HepG2 (cell line): ENCODE data around the gene TMEM120A. TPM values are rescaled to one million over a fixed set of nuclear protein-coding genes. Genes with fewer than 3 reads are reported as not detected.

Source experiments
- DZIP1 ChIP-seq: sonication (generic); formaldehyde crosslinking; IDR thresholded peaks from 2 replicates; pipeline ENCODE4 v1.5.0; 2020; ENCODE audit warnings: mild to moderate bottlenecking, missing genetic modification reagents
- FOXP4 ChIP-seq: sonication (generic); formaldehyde crosslinking; IDR thresholded peaks from 2 replicates; pipeline ENCODE4 v1.4.0; 2020; ENCODE audit warnings: missing genetic modification reagents
- GPBP1L1 ChIP-seq: sonication (generic); formaldehyde crosslinking; IDR thresholded peaks from 2 replicates; pipeline ENCODE4 v1.5.0; 2020; ENCODE audit warnings: mild to moderate bottlenecking, missing genetic modification reagents
- HNF4G ChIP-seq, 2 experiments: sonication (generic) in 1 of 2; formaldehyde crosslinking in 1 of 2; IDR thresholded peaks; 2 replicates each; pipeline versions ENCODE4 v1.4.0 to v1.6.1; 2011 to 2020; ENCODE audit warnings: borderline replicate concordance in 2 of 2, low read depth in 2 of 2, mild to moderate bottlenecking in 2 of 2, low read length in 1 of 2, missing genetic modification reagents in 1 of 2, moderate library complexity in 1 of 2
- LBX2 ChIP-seq: sonication (generic); formaldehyde crosslinking; IDR thresholded peaks from 2 replicates; pipeline ENCODE4 v1.5.0; 2020; ENCODE audit warnings: missing genetic modification reagents, mild to moderate bottlenecking, borderline replicate concordance
- NR3C1 ChIP-seq: sonication (generic); formaldehyde crosslinking; IDR thresholded peaks from 2 replicates; pipeline ENCODE4 v1.4.0; 2020; ENCODE audit warnings: missing genetic modification reagents
- RXRB ChIP-seq: IDR thresholded peaks from 2 replicates; pipeline ENCODE4 v1.6.1; 2016; ENCODE audit warnings: borderline replicate concordance, missing genetic modification reagents, missing compliant biosample characterization
- SP2 ChIP-seq: sonication (generic); formaldehyde crosslinking; IDR thresholded peaks from 2 replicates; pipeline ENCODE4 v1.5.1; 2020; ENCODE audit warnings: mild to moderate bottlenecking, missing genetic modification reagents
- ZFP36 ChIP-seq: fragments of 150-350 bp; IDR thresholded peaks from 2 replicates; pipeline ENCODE4 v1.6.1; 2018; ENCODE audit warnings: borderline replicate concordance, low read length, low read depth; ENCODE audit not compliant: partially characterized antibody
- ZFP91 ChIP-seq: sonication (generic); formaldehyde crosslinking; IDR thresholded peaks from 2 replicates; pipeline ENCODE4 v1.9.0; 2022; ENCODE audit warnings: missing genetic modification reagents, mild to moderate bottlenecking, borderline replicate concordance
- ZFY ChIP-seq: sonication (generic); formaldehyde crosslinking; IDR thresholded peaks from 2 replicates; pipeline ENCODE4 v1.4.0; 2020; ENCODE audit warnings: missing genetic modification reagents
- ZNF143 ChIP-seq: sonication (generic); formaldehyde crosslinking; IDR thresholded peaks from 2 replicates; pipeline ENCODE4 v1.4.0; 2020; ENCODE audit warnings: missing genetic modification reagents
- ZNF513 ChIP-seq: sonication (generic); formaldehyde crosslinking; conservative IDR thresholded peaks from 2 replicates; pipeline ENCODE4 v1.5.0; 2020; ENCODE audit warnings: missing genetic modification reagents
- ZNF691 ChIP-seq: sonication (generic); formaldehyde crosslinking; IDR thresholded peaks from 2 replicates; pipeline ENCODE4 v1.4.0; 2020; ENCODE audit warnings: missing genetic modification reagents, low read depth, mild to moderate bottlenecking, borderline replicate concordance
- ZNF766 ChIP-seq: sonication (generic); formaldehyde crosslinking; IDR thresholded peaks from 2 replicates; pipeline ENCODE4 v1.5.0; 2020; ENCODE audit warnings: missing genetic modification reagents, borderline replicate concordance
- ZNF776 ChIP-seq: sonication (generic); formaldehyde crosslinking; IDR thresholded peaks from 2 replicates; pipeline ENCODE4 v1.4.0; 2020; ENCODE audit warnings: mild to moderate bottlenecking, missing genetic modification reagents
- ZSCAN21 ChIP-seq: sonication (generic); formaldehyde crosslinking; IDR thresholded peaks from 2 replicates; pipeline ENCODE4 v1.8.0; 2022; ENCODE audit warnings: mild to moderate bottlenecking, missing genetic modification reagents, moderate library complexity, borderline replicate concordance
- polyA plus RNA-seq, 8 experiments: library from polyadenylated mRNA; depleted of rRNA in 3 of 8; stranded (reverse) in 7 of 8; unstranded in 1 of 8; fragments of >200 nt; fragmentation: Illumina TruSeq in 4 of 8; extraction: Trizol in 4 of 8; gene quantifications; 2 replicates each; pipeline versions ENCODE4 v1.2.1 to v1.2.3, GENCODE V29; 2011 to 2016; ENCODE audit warnings: low read depth in 4 of 8, missing spikeins in 1 of 8, mixed read lengths in 1 of 8; ENCODE audit not compliant: insufficient read depth in 1 of 8
- total RNA-seq, 5 experiments: library from RNA; depleted of rRNA; stranded (reverse); fragments of >200 nt; fragmentation: Illumina TruSeq; extraction: Trizol; gene quantifications; 2 replicates each; pipeline ENCODE4 v1.2.3, GENCODE V29; 2016; ENCODE audit warnings: low read depth in 1 of 5

TMEM120A gene
- total and polyA plus RNA-seq, 2 of the 13 experiments (the other 11 are each of a cell fraction or from before 2014, with no cell fraction given) = 40.3 to 102 TPM

GRCh38 chr7:75958802-75959543 lies 35.4 kb downstream of the TMEM120A start (continued):
- no peak for TF ChIP-seq SP2 (CRISPR knock-in tag)
- TF ChIP-seq DZIP1 = no peak
- peak; percentile 9; the same call in 1 of the 2 replicates for TF ChIP-seq RXRB (CRISPR knock-in tag)
- no peak for TF ChIP-seq ZFP36
- TF ChIP-seq ZNF143 = no peak
- TF ChIP-seq ZNF513 = no peak
- TF ChIP-seq ZNF776 (CRISPR knock-in tag) = no peak
- no peak for TF ChIP-seq GPBP1L1 (CRISPR knock-in tag)
- TF ChIP-seq HNF4G (IDR thresholded peaks at IDR 0.05; ENCODE audit: borderline replicate concordance, low read depth, low read length) = peak; percentile 29; the same call in 1 of the 2 replicates
- TF ChIP-seq HNF4G (CRISPR knock-in tag; IDR thresholded peaks at IDR 0.05; ENCODE audit: borderline replicate concordance, low read depth) = no peak
- TF ChIP-seq NR3C1 = no peak
- no peak for TF ChIP-seq ZNF691 (CRISPR knock-in tag)
- no peak for TF ChIP-seq ZFP91 (CRISPR knock-in tag)
- TF ChIP-seq LBX2 = no peak
- TF ChIP-seq ZSCAN21 (CRISPR knock-in tag) = no peak
- no peak for TF ChIP-seq FOXP4
- no peak for TF ChIP-seq ZNF766 (CRISPR knock-in tag)
- no peak for TF ChIP-seq ZFY (CRISPR knock-in tag)
